PFSK-1 (cell line): Measurements from ENCODE around the gene RAB5B.

Experiments
- FOXP2 ChIP-seq: optimal IDR thresholded peaks from 2 replicates; pipeline ENCODE3; 2011; ENCODE audit warnings: borderline replicate concordance, control low read depth, inconsistent platforms; ENCODE audit not compliant: insufficient read depth; ENCODE audit errors: extremely low read length, extremely low read depth
- POLR2AphosphoS5 ChIP-seq: IDR thresholded peaks from 2 replicates; pipeline ENCODE4 v1.6.1; 2012; ENCODE audit warnings: low read depth, mild to moderate bottlenecking, control low read depth, low read length, moderate library complexity
- REST ChIP-seq, 2 experiments: IDR thresholded peaks; 2 replicates each; pipeline versions ENCODE4 v1.6.1 to v1.8.0; 2011 to 2012; ENCODE audit warnings: low read depth in 2 of 2, low read length in 2 of 2, control low read depth in 1 of 2, inconsistent platforms in 1 of 2, mild to moderate bottlenecking in 1 of 2, moderate library complexity in 1 of 2; ENCODE audit not compliant: insufficient read depth in 1 of 2
- SIN3A ChIP-seq: IDR thresholded peaks from 2 replicates; pipeline ENCODE4 v1.6.1; 2012; ENCODE audit warnings: mild to moderate bottlenecking, low read length, moderate library complexity, borderline replicate concordance; ENCODE audit not compliant: insufficient read depth
- TAF1 ChIP-seq: IDR thresholded peaks from 2 replicates; pipeline ENCODE4 v1.6.1; 2012; ENCODE audit warnings: low read length, control low read depth, borderline replicate concordance; ENCODE audit not compliant: insufficient read depth

Gene RAB5B

GRCh38 chr12:55927588-55928502 is 46.0 kb upstream of the RAB5B start, which contains the start of gene PYM1:
Gene PYM1, minus strand, starts transcription at chr12:55927894. Its CDS starts 133 bp downstream, at chr12:55927761.
- no peak for TF ChIP-seq SIN3A
- peak; percentile 7 for TF ChIP-seq FOXP2
- TF ChIP-seq TAF1 = 0 out of 2 replicates have a peak, but pooled peaks have one; percentile 39
- TF ChIP-seq REST (IDR thresholded peaks at IDR 0.05; ENCODE audit: insufficient read depth in 1 of 2, low read depth in 2 of 2, low read length in 2 of 2) = no peak
- peak; percentile 91 for TF ChIP-seq POLR2AphosphoS5

- no peak for TF ChIP-seq FOXP2
These were observed 44.5 kb upstream of the RAB5B start for GRCh38 chr12:55929306-55929791.

- TF ChIP-seq REST (IDR thresholded peaks at IDR 0.05; ENCODE audit: insufficient read depth in 1 of 2, low read depth in 2 of 2, low read length in 2 of 2) (no peak), POLR2AphosphoS5 (no peak), FOXP2 (no peak), TAF1 (no peak), SIN3A (no peak)
These were observed 43.0 kb upstream of the RAB5B start, which contains the start of gene DGKA for GRCh38 chr12:55930771-55931316. Gene DGKA, plus strand, starts transcription at chr12:55931162. Its CDS starts 5,342 bp downstream, at chr12:55936504.

DNA sequence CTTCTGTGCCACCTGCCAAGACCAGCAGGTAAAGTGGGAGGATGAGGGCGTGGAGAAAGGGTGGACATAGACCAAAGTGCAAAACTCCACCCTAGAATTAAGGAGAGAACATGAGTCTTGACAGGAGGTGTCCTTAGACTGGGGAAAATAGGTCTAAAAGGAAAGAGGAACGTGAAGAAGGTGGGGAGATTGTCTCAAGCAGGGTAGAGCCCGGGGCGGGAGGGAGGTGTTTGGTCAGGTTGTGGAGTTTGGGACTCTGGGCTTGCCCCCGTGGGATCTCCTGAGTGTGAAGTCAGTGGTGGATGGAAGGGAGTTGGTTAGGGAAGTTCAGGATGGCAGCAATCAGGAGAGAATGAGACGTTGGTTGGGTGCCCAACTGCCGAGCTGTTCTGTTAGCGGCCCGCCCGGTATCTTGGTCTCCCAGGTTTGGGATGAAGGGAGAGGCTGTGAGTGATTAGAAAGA is 42.5 kb upstream of the RAB5B start:
- TF ChIP-seq FOXP2 = no peak
- TF ChIP-seq POLR2AphosphoS5 = no peak
- TF ChIP-seq SIN3A = no peak
- TF ChIP-seq TAF1 = no peak
- TF ChIP-seq REST (IDR thresholded peaks at IDR 0.05; ENCODE audit: insufficient read depth in 1 of 2, low read depth in 2 of 2, low read length in 2 of 2) = no peak

DNA sequence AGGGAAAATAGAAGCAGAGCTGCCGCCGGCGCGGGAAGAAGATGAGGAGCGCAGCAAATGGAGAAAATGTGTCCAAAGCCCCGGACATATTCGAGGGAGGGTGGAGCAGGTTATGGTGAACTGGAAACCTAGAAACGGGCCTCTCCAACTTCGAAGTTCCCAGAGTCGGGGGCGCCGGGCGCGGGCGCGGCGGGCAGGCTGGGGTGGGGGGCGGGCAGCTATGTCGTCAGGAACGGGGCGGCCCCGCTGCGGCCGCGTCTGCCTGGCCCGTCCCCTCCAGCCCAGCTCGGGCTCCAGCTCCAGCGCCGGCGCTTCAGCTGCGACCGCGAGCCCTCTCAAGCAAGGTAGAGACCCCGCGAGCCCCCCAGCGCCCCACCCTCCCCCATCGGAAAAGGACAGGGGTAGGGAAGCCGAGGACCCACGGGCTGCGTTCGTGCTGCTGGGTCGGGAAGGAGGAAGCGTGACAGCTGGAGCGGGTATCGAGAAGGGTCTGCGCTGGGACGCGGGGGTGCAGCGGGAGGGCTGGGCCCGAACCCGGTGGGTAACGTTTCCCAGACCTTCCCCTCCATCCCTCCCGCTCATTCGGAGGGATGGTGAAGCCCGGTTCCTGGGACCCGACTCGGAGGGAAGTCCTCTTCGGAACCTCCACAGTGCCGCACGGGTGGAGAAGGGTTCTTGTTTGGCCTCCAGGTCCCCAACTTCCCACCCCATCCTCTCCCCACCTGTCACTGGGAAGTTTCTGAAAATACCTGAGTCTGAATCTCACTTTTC is 41.9 kb upstream of the RAB5B start:
- TF ChIP-seq TAF1 = no peak
- no peak for TF ChIP-seq POLR2AphosphoS5
- TF ChIP-seq REST (IDR thresholded peaks at IDR 0.05; ENCODE audit: insufficient read depth in 1 of 2, low read depth in 2 of 2, low read length in 2 of 2) = no peak
- TF ChIP-seq SIN3A = no peak
- no peak for TF ChIP-seq FOXP2
